DMS53 (cell line): ENCODE results near the gene ADAMTSL1.
"Not testable (repeated sequence)": the region's sequence is repeated elsewhere in the genome, so short reads cannot be mapped to it uniquely, and the experiment has no call there.

Source experiments
- DNase-seq: peaks from one replicate; lab custom pipeline; 2025; lab: John Stamatoyannopoulos, UW

ADAMTSL1 gene

DNA sequence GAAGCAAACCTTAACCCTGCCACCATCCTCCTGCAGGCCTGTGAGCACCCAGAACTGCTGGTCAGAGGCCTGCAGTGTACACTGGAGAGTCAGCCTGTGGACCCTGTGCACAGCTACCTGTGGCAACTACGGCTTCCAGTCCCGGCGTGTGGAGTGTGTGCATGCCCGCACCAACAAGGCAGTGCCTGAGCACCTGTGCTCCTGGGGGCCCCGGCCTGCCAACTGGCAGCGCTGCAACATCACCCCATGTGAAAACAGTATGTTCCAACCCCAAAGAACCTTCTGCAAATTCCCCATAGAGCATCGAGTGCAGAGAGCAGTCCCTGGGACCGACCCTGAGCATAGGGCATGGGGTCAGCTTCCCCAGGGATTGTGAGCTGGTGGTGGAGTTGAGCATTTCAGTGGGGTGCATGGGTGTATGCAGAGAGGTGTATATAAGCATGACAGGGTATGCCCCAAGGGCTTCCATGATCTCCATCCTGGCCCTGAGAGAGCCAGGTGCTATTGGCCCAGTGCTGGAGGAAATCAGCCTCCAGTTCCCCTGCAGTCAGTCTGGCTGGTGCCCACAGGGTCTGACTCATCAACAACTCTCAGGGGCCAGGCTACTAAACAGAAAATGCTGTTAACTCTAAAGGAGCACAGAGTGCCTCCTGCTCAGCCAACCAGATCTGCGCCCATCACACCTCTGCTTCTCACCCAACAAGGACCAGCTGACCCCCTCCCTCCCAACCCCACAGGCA, 432.9 kb downstream of the ADAMTSL1 start:
- peak; percentile 38 for DNase-seq

DNA sequence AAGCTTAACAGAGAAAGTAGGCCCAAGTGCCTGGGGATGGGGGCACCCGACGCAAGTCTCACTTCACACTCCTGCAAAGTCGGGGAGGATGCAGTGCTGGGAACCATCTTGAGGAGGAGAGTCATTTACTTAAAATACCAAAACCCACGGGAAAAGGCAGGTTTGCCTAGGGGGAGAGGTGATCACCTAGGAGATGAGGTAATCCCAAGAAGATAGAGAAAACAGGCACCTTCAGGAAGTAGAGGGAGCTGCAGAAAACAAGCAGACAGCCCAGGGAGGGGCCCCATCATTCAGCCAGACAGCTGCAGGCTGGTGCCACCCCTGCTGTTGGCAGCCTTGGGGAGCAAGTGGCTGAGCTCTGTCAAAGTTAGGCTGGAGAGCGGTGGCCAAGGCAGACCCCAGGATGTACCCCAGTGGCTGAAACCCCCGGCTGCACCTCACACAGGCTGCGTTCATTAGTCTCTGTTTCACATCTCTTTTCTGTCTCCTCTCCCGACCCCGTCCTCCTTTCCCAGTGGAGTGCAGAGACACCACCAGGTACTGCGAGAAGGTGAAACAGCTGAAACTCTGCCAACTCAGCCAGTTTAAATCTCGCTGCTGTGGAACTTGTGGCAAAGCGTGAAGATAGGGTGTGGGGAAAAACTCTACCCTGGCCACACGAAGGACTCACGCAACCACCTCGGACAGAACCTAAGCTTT, 434.1 kb downstream of the ADAMTSL1 start:
- DNase-seq: no peak

DNA sequence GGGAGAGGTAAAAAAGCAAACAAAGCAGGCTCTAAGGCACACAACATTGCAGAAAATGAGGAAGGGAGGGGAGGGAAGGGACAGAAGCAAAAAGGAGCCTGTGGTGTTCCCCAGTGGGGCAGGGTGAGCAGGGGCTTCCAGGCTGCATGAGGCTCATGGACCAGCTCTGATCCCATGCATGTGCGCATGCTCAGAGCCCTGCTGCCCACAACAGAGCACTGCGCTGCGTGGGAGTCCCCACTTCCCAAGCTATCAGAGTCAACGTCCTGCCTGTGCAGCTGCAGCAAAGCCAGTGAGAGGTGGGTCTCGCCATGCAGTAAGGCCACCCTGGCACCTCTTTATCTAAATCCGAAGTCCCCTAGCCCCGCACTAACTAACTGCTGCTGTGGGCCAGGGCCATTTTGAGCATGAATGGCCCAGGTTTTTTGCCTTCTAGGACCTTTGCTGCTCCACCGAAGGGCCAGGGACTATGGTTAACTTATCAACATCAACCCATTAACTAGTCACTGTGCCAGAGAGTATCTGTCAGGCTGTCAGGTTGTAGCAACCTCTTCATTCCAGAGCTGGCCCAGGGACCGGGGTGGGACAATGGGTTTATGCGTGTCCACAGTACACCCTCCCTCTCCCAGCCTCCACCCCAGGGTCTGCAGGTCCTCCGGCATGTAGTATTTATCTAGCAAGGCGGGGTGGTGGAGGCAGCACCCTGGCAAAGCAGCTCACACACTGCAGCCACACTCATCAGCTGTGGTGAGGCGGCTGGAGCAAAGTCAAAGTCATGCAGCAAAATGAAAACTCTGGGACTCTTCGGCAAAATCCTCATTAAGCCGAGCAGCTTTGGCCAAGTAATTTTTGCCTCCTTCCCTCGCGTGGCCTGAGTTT, 435.4 kb downstream of the ADAMTSL1 start:
- no peak for DNase-seq

GRCh38 chr9:18910435-18910834, 436.5 kb downstream of the ADAMTSL1 start:
- DNase-seq: no peak

DNA sequence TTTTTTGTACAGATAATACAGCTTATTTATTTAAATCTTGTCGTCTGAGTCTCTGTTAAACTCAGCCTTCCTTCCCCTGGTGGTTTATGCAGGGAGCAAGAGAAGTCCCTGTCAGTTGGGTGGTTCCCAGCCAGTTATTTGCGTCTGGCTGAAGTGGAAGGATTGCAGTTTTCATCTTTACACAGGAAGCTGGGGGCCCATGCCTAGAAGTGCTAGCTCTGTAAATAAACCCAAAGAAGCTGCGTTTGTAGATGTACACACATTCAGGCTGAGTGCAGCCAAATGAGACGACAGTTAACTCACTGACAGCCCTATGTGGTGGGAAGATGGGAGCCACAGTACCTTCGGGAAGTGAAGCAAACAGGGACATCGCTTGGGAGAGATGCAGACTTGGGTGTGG, 437.0 kb downstream of the ADAMTSL1 start:
- peak; percentile 83 for DNase-seq

GRCh38 chr9:18911714-18912342, 437.9 kb downstream of the ADAMTSL1 start:
- DNase-seq: peak; percentile 27

DNA sequence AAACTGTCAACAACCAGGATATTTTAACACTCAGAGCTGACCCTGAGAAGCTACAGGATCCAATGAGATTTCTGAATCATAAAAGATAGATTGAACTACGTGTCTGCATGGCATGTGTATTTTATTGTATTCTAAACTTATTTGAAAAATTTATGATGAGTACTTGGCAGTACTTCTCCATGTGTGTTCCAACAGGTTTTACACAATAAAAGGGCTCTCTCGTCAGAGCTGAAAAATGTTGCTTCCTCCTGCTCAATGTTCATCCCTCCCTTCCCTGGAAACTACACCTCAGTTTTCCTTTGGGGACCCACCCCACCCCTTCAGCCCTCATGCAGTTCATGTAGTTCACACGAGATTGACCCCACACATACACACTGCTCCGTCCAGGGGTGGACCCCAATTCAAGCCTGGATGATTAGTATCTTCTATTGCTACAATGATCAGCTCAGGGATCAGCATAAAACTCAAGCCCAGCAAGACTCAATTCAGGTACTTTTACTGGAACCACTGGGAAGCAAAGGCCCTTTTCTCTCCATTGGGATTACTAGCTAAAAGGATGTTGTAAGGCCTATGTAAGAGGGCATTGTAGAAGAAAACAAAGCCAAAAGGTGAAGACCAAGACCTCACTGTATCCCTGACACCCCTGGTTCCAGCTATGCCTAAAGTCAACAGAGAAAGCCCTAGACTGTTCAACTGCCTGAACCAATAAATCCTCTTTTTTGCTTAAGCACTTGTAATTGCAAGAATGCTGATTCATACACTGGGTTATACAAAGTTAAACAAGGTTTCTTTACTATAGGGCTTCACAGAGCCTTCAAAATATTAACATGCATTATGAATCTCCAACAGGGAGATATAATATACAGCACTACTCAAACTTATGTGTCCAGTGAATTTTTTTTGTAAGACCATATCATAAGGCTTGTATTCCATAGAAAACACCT, 446.5 kb downstream of the ADAMTSL1 start:
- peak; percentile 63 for DNase-seq

DNA sequence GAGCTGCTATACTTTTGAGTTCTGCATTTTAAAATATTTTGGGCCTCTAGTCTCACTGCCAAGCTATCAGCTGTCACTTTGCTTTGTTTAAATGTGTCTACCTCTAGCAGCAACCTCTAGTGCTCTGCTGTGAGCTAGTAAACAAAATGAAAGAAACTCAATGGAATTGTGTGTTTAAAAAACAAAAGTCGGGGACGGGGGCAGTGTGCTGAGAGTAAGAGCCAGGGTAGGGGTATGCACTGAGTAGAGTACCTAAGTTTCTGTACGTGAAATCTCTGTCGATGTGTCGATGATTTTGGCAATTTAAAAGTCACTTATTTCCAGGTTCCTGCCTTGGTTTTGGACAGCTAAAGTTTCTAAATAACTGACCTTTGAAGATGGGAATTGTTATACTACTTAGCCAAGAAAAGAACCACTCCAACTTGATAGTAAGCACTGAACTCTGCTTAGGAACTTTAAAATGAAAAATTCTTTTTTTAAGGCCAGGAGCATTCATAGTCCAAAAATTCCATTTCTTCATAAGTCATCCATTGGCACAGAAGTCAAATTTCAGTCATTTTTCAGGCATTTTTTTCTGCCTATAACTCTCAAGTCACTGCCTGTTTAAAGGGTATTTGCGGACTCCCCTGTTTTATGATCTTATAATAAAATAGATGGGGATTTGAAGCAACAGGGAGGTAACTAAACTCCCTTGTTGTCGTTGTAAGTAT, 447.6 kb downstream of the ADAMTSL1 start:
- DNase-seq: no peak

GRCh38 chr9:18922161-18922885, 448.4 kb downstream of the ADAMTSL1 start:
- no peak for DNase-seq

DNA sequence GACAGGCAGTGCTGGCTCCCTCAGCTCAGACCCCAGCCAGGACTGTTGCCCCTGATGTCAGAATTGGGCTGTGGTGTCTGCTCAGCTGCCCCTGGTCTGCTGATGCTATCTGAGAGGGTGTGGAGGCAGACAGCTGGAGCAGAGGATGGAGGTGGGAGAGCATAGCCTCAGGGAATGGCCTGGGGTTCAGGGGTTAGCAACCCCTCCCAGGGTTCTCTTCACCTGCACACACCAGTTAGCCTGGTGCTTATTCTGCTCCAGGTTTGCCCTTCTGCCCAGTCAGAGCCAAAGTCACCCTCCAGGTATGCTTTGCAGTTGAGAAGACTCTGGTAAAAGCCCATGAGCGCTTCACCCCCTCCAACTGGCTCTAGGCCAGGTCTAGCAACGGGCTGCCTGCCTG, 449.2 kb downstream of the ADAMTSL1 start:
- DNase-seq: no peak

- no peak for DNase-seq
Measured at GRCh38 chr9:18923671-18924430, 449.9 kb downstream of the ADAMTSL1 start.

DNA sequence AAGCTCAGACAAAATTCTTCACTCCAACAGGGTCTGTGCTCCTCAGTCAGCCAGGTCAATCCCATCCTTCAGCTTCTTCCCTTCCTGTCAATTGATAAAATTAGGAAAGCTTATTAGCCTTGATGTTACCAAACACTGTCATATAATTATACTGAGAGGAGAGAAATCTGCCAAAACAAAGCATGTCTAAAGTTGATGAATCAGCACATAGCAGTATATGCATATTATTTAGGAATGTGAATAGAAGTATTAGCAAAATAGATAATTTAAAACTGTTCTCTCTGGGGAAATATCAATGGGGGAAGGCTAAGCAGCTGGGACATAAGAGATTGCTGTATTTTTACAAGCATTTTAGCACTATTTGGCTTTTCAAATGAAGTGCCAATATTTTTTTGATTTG, 451.9 kb downstream of the ADAMTSL1 start:
- DNase-seq: no peak

DNA sequence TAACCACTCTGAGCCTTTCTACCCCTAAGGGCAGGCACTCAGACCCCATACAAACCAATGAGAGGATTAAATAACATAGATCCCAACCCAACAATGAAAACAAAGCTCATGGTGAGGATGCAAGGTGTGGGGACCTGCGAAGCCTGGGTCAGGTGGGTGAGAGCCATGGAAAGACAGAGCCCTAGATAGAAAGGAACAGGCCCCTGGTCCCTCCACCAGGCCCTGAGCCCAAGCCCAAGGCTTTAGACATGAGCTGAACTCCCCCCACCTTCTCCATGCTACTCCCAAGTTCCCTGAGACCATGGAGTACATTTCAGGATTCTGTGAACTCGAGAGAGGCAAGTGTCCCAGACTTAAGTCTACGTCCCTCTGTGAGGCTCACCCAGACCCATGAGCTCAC, 452.6 kb downstream of the ADAMTSL1 start:
- no peak for DNase-seq

DNA sequence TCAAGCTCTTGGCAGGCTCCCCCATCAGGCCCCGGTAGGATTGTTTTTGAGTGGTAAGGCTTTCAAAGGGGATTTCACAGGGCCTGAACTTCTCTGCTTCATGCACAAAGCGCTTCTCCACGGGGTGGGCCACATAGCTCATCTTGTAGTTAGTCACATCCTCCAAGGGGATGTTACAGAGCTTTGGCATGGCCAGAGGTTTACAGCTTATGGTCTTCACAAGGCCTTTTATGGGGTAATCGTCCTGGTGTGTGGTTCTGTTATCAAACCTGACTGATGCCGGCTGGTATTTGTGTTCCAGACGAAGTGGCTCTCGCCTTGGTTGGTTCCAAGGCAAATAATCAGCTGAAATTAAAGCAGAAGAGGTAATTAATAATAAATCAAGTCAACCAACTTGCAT, 454.8 kb downstream of the ADAMTSL1 start:
- no peak for DNase-seq

GRCh38 chr9:18930611-18931010, 456.7 kb downstream of the ADAMTSL1 start:
- DNase-seq: not testable (repeated sequence)

GRCh38 chr9:18935541-18935940, 461.6 kb downstream of the ADAMTSL1 start:
- DNase-seq: no peak

- no peak for DNase-seq
Measured at GRCh38 chr9:18936094-18936871, 462.3 kb downstream of the ADAMTSL1 start.

GRCh38 chr9:18939943-18940342, 466.0 kb downstream of the ADAMTSL1 start:
- no peak for DNase-seq
